HG03354 (cell line): ENCODE data around the gene APBB2.
"Not testable (repeated sequence)": the region's sequence is repeated elsewhere in the genome, so short reads cannot be mapped to it uniquely, and the experiment has no call there.

Source experiments
- ATAC-seq: cut with Tn5 transposase; IDR thresholded peaks from one replicate; pipeline ENCODE4 v1.9.1; 2021; ENCODE audit warnings: mild to moderate bottlenecking; ENCODE audit not compliant: unreplicated experiment, poor library complexity, severe bottlenecking

APBB2 gene

GRCh38 chr4:40900531-40900930 lies 313.8 kb downstream of the APBB2 start:
- not testable (repeated sequence) for ATAC-seq

- ATAC-seq: no peak
These were observed 316.7 kb downstream of the APBB2 start for GRCh38 chr4:40897557-40898203.

GRCh38 chr4:40890764-40891163 lies 323.6 kb downstream of the APBB2 start:
- no peak for ATAC-seq

DNA sequence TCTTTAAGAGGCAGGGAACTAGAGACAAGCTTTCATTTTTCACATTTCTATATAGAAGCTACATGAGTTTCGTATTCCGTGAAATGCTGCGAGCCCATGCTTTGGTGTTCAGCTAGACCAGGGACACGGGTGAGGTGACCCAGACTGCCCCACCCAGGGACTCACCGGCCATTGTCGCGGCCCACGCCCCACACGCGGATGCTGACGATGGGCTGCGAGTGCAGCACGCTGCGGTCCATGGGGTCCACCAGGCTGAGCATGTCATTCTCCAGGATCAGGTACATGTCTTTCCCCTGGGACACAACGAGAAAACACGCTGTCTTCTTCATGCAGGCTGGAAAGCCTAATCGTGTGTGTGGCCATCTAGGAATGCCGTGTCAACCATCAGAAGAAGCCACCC lies 324.1 kb downstream of the APBB2 start:
- no peak for ATAC-seq

DNA sequence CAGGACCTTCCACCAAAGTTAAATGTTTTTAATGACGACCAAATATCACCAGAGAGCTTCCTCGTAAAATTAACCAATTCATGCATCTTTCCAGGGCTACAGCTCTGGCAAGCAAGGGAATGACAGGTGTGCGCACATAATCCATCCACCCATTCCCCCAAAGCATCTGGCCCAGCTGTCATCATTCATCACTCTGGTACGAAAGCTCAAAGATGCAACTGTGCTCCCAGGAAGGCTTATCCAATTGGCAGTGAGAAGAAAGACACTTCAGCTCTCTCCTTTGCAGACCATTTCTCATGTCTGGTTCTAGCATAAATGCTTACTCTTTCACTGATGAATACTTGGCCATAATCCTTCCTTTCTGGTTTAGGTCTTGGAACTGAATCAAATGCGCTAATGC lies 325.4 kb downstream of the APBB2 start:
- ATAC-seq: no peak

- no peak for ATAC-seq
These were observed 326.6 kb downstream of the APBB2 start for GRCh38 chr4:40887764-40888131.

GRCh38 chr4:40886931-40887763 lies 327.2 kb downstream of the APBB2 start:
- no peak for ATAC-seq

DNA sequence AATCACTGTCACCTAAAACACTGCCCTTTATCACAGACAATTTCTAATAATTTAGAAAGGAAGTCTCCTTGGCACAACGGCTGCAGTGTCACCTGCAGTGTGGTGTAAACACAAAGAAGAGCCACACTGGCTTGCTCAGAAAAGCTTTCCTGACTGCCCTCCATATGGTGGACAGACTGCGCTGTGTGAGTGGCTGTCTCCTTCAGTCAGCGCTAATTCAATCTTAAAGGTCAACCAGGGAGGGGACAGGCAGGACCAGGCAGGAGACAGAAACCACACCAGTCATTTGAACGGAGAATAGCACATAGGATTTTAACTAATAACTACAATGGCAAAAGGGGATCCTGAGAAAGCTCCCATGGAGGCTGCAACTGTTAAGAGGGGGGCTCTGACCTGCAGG lies 332.5 kb downstream of the APBB2 start:
- ATAC-seq: no peak

GRCh38 chr4:40881096-40881495 lies 333.2 kb downstream of the APBB2 start:
- no peak for ATAC-seq

GRCh38 chr4:40878548-40879055 lies 335.7 kb downstream of the APBB2 start:
- ATAC-seq: no peak

GRCh38 chr4:40877081-40877480 lies 337.3 kb downstream of the APBB2 start:
- no peak for ATAC-seq

- ATAC-seq: no peak
These were observed 338.7 kb downstream of the APBB2 start for GRCh38 chr4:40875507-40876150.

GRCh38 chr4:40874901-40875300 lies 339.4 kb downstream of the APBB2 start:
- ATAC-seq: no peak

DNA sequence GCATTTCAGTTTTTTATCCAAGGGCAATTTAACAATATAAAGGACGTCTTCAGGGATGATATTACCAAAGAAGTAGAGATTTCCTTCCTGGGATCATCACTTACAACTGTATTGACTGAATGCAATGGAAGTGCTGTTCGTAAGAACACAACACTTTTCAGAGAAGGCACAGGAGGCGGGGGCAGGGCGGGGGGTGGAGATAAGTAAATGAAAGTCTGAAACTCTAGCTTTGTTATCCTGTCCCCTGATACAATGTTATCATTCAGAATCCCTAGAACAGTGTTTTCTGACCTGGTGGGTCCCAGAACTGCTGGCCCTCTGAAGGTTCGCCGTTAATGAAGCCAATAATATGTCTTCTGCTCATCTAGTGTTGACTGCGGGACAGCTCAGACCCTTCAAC lies 340.0 kb downstream of the APBB2 start:
- ATAC-seq: no peak

DNA sequence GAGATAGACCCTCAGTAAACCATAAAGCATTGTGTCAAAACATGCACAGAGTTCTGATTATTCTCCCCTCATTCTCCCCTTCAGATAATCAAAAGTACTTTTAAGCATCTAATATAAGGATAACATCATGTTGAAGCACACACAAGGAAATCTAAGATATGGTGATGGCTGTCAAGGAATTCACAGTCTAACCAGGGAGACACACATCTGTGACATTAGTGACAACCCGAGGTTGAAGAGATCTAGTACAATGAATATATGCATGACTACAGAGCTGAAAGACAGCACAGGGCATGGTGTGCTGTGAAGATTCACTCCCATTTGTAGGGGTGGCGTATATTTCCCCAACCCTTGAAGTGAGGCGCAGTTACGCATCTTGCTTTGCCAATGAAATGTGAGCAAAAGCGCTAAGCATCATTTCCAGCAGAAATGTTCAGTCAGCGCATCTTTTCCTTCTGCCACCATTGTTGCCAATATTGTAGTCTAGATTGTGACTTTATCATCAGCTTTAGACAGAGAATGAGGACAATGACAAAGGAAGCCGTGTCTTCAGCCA lies 342.6 kb downstream of the APBB2 start:
- ATAC-seq: no peak

DNA sequence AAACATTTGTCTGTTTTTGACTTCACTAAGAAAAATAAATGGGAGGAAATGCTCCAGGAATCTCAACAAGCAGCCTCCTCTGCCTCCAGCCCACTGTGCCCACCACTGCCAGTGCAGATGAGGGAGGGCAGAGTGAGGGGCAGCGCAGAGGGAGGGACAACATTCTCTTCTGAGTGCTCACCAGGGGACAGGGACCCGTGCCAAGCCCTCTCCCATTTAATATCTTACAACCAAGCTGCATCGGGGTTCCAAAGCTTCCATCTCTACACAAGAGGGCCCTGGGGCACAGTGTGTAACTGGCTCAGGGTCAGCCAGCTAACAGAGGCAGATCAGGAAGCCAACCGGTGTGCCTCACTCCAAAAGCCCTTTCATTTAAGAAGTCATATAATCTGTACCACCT lies 344.2 kb downstream of the APBB2 start:
- ATAC-seq: no peak

GRCh38 chr4:40865696-40866095 lies 348.6 kb downstream of the APBB2 start:
- no peak for ATAC-seq

- ATAC-seq: no peak
These were observed 349.8 kb downstream of the APBB2 start for GRCh38 chr4:40864531-40864930.

DNA sequence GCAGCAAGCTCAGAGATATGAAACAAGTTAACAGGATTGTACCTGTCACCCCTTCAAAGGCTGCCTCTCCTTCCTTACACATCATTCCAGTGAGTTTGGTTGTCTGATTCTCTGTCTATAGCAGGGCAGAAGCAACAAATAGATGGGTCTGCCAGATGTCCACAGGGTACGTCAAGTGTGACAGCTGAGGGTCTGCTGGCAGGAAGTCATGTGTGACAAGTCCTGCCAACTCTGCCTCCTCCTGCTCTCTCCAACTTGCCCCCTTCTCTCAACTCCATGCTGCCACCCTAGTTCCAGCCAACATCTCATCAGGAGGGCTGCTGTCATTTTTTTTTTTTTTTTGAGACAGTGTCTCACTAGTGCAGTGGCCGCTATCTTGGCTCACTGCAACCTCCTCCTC lies 355.4 kb downstream of the APBB2 start:
- ATAC-seq: no peak

GRCh38 chr4:40857956-40858355 lies 356.4 kb downstream of the APBB2 start:
- ATAC-seq: no peak
